SK-N-SH treated with all-trans-retinoic acid at 6 μM for 48 hours (cell line): ENCODE data around the gene FRAS1.

Source experiments
- ATAC-seq: fragments of 200-7000 bp; cut with Tn5 transposase; 3 replicates; pipeline ENCODE4 v1.9.1; 2020; ENCODE audit warnings: mild to moderate bottlenecking, moderate library complexity
- ARNTL ChIP-seq: fragments of 450-650 bp; formaldehyde crosslinking; IDR thresholded peaks from 2 replicates; pipeline ENCODE4 v1.5.0; 2020; ENCODE audit warnings: low read depth, mild to moderate bottlenecking, moderate library complexity, borderline replicate concordance
- BACH2 ChIP-seq: fragments of 250-450 bp; sonication (Bioruptor Pico); IDR thresholded peaks from 2 replicates; pipeline ENCODE4 v1.9.0; 2021; ENCODE audit warnings: mild to moderate bottlenecking, borderline replicate concordance
- CSDC2 ChIP-seq: fragments of 250-450 bp; sonication (Bioruptor Pico); IDR thresholded peaks from 2 replicates; pipeline ENCODE4 v1.5.0; 2020; ENCODE audit warnings: mild to moderate bottlenecking, moderate library complexity
- CSRNP3 ChIP-seq: fragments of 250-450 bp; sonication (Bioruptor Pico); IDR thresholded peaks from 2 replicates; pipeline ENCODE4 v1.5.1; 2021; ENCODE audit warnings: mild to moderate bottlenecking, moderate library complexity
- ESRRG ChIP-seq: fragments of 250-450 bp; sonication (Bioruptor Pico); IDR thresholded peaks from 2 replicates; pipeline ENCODE4 v1.6.1; 2021; ENCODE audit warnings: mild to moderate bottlenecking
- GLIS3 ChIP-seq: fragments of 250-450 bp; sonication (Bioruptor Pico); IDR thresholded peaks from 2 replicates; pipeline ENCODE4 v1.5.0; 2020; ENCODE audit warnings: mild to moderate bottlenecking, moderate library complexity
- ISL1 ChIP-seq: fragments of 250-450 bp; sonication (Bioruptor Pico); IDR thresholded peaks from 2 replicates; pipeline ENCODE4 v2.1.2; 2022; ENCODE audit warnings: mild to moderate bottlenecking, moderate library complexity
- OSR1 ChIP-seq: fragments of 250-450 bp; sonication (Bioruptor Pico); IDR thresholded peaks from 2 replicates; pipeline ENCODE4 v1.8.0; 2022; ENCODE audit warnings: moderate library complexity, mild to moderate bottlenecking, inconsistent platforms
- POU6F1 ChIP-seq: fragments of 250-450 bp; sonication (Bioruptor Pico); IDR thresholded peaks from 2 replicates; pipeline ENCODE4 v1.8.0; 2021; ENCODE audit warnings: low read depth, mild to moderate bottlenecking, moderate library complexity, borderline replicate concordance
- PPARA ChIP-seq: fragments of 250-450 bp; sonication (Bioruptor Pico); IDR thresholded peaks from 2 replicates; pipeline ENCODE4 v1.5.0; 2020; ENCODE audit warnings: mild to moderate bottlenecking, borderline replicate concordance
- RARB ChIP-seq: fragments of 250-450 bp; sonication (Bioruptor Pico); IDR thresholded peaks from 2 replicates; pipeline ENCODE4 v1.8.0; 2021; ENCODE audit warnings: mild to moderate bottlenecking, moderate library complexity
- SNAI2 ChIP-seq: fragments of 250-450 bp; sonication (Bioruptor Pico); IDR thresholded peaks from 2 replicates; pipeline ENCODE4 v1.5.0; 2020; ENCODE audit warnings: mild to moderate bottlenecking, moderate library complexity
- TCF4 ChIP-seq: fragments of 250-450 bp; sonication (Bioruptor Pico); IDR thresholded peaks from 2 replicates; pipeline ENCODE4 v1.8.0; 2021; ENCODE audit warnings: mild to moderate bottlenecking, moderate library complexity, borderline replicate concordance
- TOX ChIP-seq: fragments of 250-450 bp; sonication (Bioruptor Pico); IDR thresholded peaks from 2 replicates; pipeline ENCODE4 v1.8.0; 2021; ENCODE audit warnings: mild to moderate bottlenecking, moderate library complexity, borderline replicate concordance
- TSHZ2 ChIP-seq: fragments of 250-450 bp; sonication (Bioruptor Pico); IDR thresholded peaks from 2 replicates; pipeline ENCODE4 v1.5.0; 2020; ENCODE audit warnings: mild to moderate bottlenecking, moderate library complexity
- ZC3H10 ChIP-seq: fragments of 250-450 bp; sonication (Bioruptor Pico); IDR thresholded peaks from 2 replicates; pipeline ENCODE4 v1.5.1; 2021; ENCODE audit warnings: mild to moderate bottlenecking, moderate library complexity
- ZFP3 ChIP-seq: fragments of 250-450 bp; sonication (Bioruptor Pico); IDR thresholded peaks from 2 replicates; pipeline ENCODE4 v1.5.0; 2020; ENCODE audit warnings: mild to moderate bottlenecking, moderate library complexity
- ZFP30 ChIP-seq: fragments of 450-650 bp; formaldehyde crosslinking; IDR thresholded peaks from 2 replicates; pipeline ENCODE4 v1.5.0; 2022; ENCODE audit warnings: mild to moderate bottlenecking, moderate library complexity
- ZNF565 ChIP-seq: fragments of 450-650 bp; formaldehyde crosslinking; conservative IDR thresholded peaks from 2 replicates; pipeline ENCODE4 v1.5.0; 2020; ENCODE audit warnings: low read depth, mild to moderate bottlenecking, moderate library complexity
- ZNF70 ChIP-seq: fragments of 450-650 bp; formaldehyde crosslinking; IDR thresholded peaks from 2 replicates; pipeline ENCODE4 v1.5.0; 2020; ENCODE audit warnings: mild to moderate bottlenecking, moderate library complexity
- ZNF8 ChIP-seq: fragments of 450-650 bp; formaldehyde crosslinking; IDR thresholded peaks from 2 replicates; pipeline ENCODE4 v1.5.0; 2020; ENCODE audit warnings: mild to moderate bottlenecking, moderate library complexity
- TF ChIP-seq, protein P1 (sequence below): fragments of 250-450 bp; sonication (Bioruptor Pico); IDR thresholded peaks from 2 replicates; pipeline ENCODE4 v1.8.0; 2020; ENCODE audit warnings: mild to moderate bottlenecking, moderate library complexity, borderline replicate concordance

The FRAS1 gene

GRCh38 chr4:78533854-78534253, 476.7 kb downstream of the FRAS1 start:
- TF ChIP-seq RARB (no peak), ZFP30 (CRISPR knock-in tag) (no peak), ISL1 (CRISPR knock-in tag) (no peak), ZNF565 (CRISPR knock-in tag) (no peak), CSRNP3 (CRISPR knock-in tag) (no peak), ZNF70 (no peak), TOX (CRISPR knock-in tag) (no peak), ESRRG (no peak), ZFP3 (CRISPR knock-in tag) (no peak), GLIS3 (no peak), ARNTL (no peak), CSDC2 (CRISPR knock-in tag) (no peak), POU6F1 (CRISPR knock-in tag) (no peak), OSR1 (no peak), TCF4 (no peak), TSHZ2 (CRISPR knock-in tag) (no peak), ZC3H10 (CRISPR knock-in tag) (no peak), PPARA (CRISPR knock-in tag) (no peak)
- TF ChIP-seq, protein P1, sequence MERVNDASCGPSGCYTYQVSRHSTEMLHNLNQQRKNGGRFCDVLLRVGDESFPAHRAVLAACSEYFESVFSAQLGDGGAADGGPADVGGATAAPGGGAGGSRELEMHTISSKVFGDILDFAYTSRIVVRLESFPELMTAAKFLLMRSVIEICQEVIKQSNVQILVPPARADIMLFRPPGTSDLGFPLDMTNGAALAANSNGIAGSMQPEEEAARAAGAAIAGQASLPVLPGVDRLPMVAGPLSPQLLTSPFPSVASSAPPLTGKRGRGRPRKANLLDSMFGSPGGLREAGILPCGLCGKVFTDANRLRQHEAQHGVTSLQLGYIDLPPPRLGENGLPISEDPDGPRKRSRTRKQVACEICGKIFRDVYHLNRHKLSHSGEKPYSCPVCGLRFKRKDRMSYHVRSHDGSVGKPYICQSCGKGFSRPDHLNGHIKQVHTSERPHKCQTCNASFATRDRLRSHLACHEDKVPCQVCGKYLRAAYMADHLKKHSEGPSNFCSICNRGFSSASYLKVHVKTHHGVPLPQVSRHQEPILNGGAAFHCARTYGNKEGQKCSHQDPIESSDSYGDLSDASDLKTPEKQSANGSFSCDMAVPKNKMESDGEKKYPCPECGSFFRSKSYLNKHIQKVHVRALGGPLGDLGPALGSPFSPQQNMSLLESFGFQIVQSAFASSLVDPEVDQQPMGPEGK (CRISPR knock-in tag), result no peak
- ATAC-seq, result no peak

DNA sequence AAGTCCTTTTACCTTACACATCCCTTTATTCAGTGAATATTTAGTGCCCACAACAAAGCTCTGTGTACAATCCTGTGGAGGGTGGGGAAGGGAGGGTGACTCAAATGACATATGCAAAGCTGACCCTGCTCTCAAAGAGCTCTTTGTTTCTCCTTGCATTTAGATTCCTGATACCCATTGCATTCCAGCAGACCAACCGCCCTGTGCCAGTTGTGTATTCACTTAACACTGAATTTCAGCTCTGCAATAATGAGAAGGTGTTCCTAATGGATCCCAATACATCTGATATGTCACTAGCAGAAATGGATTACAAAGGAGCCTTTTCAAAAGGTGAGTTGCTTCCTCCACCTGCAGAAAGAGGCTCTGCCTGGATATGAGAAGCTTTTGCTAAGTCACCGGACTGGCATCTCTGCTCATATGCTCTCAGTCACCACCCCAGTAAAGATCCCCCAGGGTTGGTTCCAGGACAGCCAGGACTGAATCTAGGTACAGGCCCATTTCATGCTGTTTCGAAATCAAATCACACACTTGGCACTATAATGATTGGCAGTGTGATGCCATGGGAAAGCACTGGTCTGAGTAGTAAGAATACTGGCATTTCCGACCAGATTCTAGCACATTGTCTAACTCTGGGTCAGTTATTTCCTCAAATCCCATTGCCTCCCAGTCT, 477.3 kb downstream of the FRAS1 start:
- no peak for ATAC-seq
- no peak for TF ChIP-seq TCF4
- no peak for TF ChIP-seq ZFP30 (CRISPR knock-in tag)
- no peak for TF ChIP-seq OSR1
- no peak for TF ChIP-seq ZFP3 (CRISPR knock-in tag)
- no peak for TF ChIP-seq TOX (CRISPR knock-in tag)
- no peak for TF ChIP-seq ESRRG
- TF ChIP-seq POU6F1 (CRISPR knock-in tag), result no peak
- TF ChIP-seq ZNF8, result no peak
- no peak for TF ChIP-seq GLIS3
- TF ChIP-seq, protein P1 (CRISPR knock-in tag), result no peak
- TF ChIP-seq ZNF565 (CRISPR knock-in tag), result no peak
- TF ChIP-seq BACH2 (CRISPR knock-in tag), result no peak
- no peak for TF ChIP-seq RARB
- no peak for TF ChIP-seq ARNTL
- no peak for TF ChIP-seq SNAI2 (CRISPR knock-in tag)
- TF ChIP-seq ISL1 (CRISPR knock-in tag), result no peak
- TF ChIP-seq PPARA (CRISPR knock-in tag), result no peak
- no peak for TF ChIP-seq ZNF70
- TF ChIP-seq CSRNP3 (CRISPR knock-in tag), result no peak
